ENCODE measurements around the gene URI1. TPM values are rescaled to one million over a fixed set of nuclear protein-coding genes. Genes with fewer than 3 reads are reported as not detected.

The URI1 gene
- total RNA-seq, 2 experiments from 2014 or later: 45.1 to 79.2 TPM

DNA sequence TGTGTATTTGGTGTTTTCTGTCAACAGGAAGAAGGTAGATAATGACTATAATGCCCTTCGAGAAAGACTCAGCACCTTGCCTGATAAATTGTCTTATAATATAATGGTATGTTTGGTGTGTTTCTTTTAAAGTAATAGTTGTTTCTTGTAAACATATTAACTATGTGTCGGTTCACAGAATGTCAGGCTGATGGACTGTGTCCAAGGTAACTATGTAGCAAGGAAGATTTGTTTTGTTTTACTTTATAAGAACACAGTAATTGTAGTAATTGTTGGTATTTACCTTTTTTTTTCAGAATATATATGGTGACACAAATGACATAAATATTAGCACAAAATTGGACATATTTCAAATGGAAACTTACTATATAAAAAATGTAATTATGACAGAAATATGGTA is 43.2 kb downstream of the URI1 start:
- Histone ChIP-seq H3K36me3 (ENCODE audit: insufficient read depth, low read length) (peaks cover 61% of the 10 kb centered on the region), H3K9me2 (ENCODE audit: insufficient read depth, low read length) (no peaks in the 10 kb centered on the region), H3K4me1 (ENCODE audit: insufficient read depth, low read length, poor library complexity, severe bottlenecking) (no peaks in the 10 kb centered on the region), H3K27ac (ENCODE audit: low read depth, low read length, poor library complexity, severe bottlenecking) (no peak overlapping the region), H4K20me1 (ENCODE audit: insufficient read depth, low read length) (no peaks in the 10 kb centered on the region), H3K9me3 (ENCODE audit: low read length) (peaks cover 15% of the 10 kb centered on the region; the same call in 1 of the 2 replicates), H3K79me2 (ENCODE audit: insufficient read depth, low read depth, low read length) (peaks cover 69% of the 10 kb centered on the region), H3K4me2 (ENCODE audit: low read length) (no peak overlapping the region), H2AFZ (ENCODE audit: low read length) (no peak overlapping the region), H3K4me3 (ENCODE audit: low read depth, low read length, poor library complexity, severe bottlenecking) (no peak overlapping the region)
- POLR2A ChIA-PET: interaction anchor here (0.6 to 0.7 kb wide), 2 partner anchors 65 to 69 kb away, joined by 3 read pairs; no protein-coding TSS in a partner anchor
- CTCF ChIA-PET (ENCODE audit: unreplicated experiment): no interaction called here
- intact Hi-C loops (cut with micrococcal nuclease; ENCODE audit: unreplicated experiment): no loop called here
- no peak for TF ChIP-seq EZH2phosphoT487 (IDR thresholded peaks at IDR 0.05; ENCODE audit: borderline replicate concordance, low read depth, low read length)
- TF ChIP-seq, protein P1, sequence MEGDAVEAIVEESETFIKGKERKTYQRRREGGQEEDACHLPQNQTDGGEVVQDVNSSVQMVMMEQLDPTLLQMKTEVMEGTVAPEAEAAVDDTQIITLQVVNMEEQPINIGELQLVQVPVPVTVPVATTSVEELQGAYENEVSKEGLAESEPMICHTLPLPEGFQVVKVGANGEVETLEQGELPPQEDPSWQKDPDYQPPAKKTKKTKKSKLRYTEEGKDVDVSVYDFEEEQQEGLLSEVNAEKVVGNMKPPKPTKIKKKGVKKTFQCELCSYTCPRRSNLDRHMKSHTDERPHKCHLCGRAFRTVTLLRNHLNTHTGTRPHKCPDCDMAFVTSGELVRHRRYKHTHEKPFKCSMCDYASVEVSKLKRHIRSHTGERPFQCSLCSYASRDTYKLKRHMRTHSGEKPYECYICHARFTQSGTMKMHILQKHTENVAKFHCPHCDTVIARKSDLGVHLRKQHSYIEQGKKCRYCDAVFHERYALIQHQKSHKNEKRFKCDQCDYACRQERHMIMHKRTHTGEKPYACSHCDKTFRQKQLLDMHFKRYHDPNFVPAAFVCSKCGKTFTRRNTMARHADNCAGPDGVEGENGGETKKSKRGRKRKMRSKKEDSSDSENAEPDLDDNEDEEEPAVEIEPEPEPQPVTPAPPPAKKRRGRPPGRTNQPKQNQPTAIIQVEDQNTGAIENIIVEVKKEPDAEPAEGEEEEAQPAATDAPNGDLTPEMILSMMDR (conservative IDR thresholded peaks at IDR 0.05; ENCODE audit: low read length): no peak
- DNase-seq (ENCODE audit: low spot score): no peak
- no TSS peak for BruUV-seq (replicated peaks)

DNA sequence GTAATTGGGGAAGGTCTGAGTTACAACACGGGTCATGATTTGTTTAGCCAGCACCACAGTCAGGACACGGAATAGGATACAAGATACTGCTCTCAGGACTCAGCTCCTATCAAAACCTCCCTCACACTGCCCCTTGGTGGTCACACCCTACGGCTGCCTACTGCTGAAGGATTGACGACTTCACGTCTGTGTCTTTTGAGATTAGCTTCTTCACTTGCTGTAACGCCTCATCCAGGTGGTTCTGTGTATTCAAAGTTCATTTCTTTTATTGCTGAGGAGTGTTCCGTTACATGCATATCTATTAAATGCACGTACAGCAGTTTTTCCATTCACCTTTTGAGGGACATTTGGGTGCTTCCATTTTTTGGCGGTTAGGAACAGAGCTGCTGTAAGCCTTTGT is 46.3 kb downstream of the URI1 start:
- POLR2A ChIA-PET: interaction anchor here (0.5 to 1.9 kb wide), 4 partner anchors 9 to 166 kb away, joined by 3 to 7 read pairs (median 4); no protein-coding TSS in a partner anchor

More for the DNA sequence above, 46.3 kb downstream of the URI1 start:
- Histone ChIP-seq H3K79me2 (ENCODE audit: insufficient read depth, low read depth, low read length) (peaks cover 58% of the 10 kb centered on the region), H3K4me2 (ENCODE audit: low read length) (no peak overlapping the region), H3K4me3 (ENCODE audit: low read depth, low read length, poor library complexity, severe bottlenecking) (no peak overlapping the region), H3K27ac (ENCODE audit: low read depth, low read length, poor library complexity, severe bottlenecking) (no peak overlapping the region), H3K4me1 (ENCODE audit: insufficient read depth, low read length, poor library complexity, severe bottlenecking) (no peaks in the 10 kb centered on the region), H3K36me3 (ENCODE audit: insufficient read depth, low read length) (peaks cover 93% of the 10 kb centered on the region), H4K20me1 (ENCODE audit: insufficient read depth, low read length) (no peaks in the 10 kb centered on the region), H3K9me3 (ENCODE audit: low read length) (peaks cover 35% of the 10 kb centered on the region; the same call in 1 of the 2 replicates), H2AFZ (ENCODE audit: low read length) (no peak overlapping the region), H3K9me2 (ENCODE audit: insufficient read depth, low read length) (no peaks in the 10 kb centered on the region)
- no peak for DNase-seq (ENCODE audit: low spot score)
- CTCF ChIA-PET (ENCODE audit: unreplicated experiment): no interaction called here
- no peak for TF ChIP-seq EZH2phosphoT487 (IDR thresholded peaks at IDR 0.05; ENCODE audit: borderline replicate concordance, low read depth, low read length)
- TF ChIP-seq, protein P1 (conservative IDR thresholded peaks at IDR 0.05; ENCODE audit: low read length): no peak
- no TSS peak for BruUV-seq (replicated peaks)
- intact Hi-C loops (cut with micrococcal nuclease; ENCODE audit: unreplicated experiment): no loop called here
